Erythroblast (primary cell): ENCODE results near the gene KCNMB4.
"Not testable (repeated sequence)": the region's sequence is repeated elsewhere in the genome, so short reads cannot be mapped to it uniquely, and the experiment has no call there.

Source experiments
- DNase-seq, 2 experiments: peaks; one replicate each; lab custom pipeline; 2025; lab: John Stamatoyannopoulos, UW
- GATA1 ChIP-seq: IDR thresholded peaks from 2 replicates; pipeline ENCODE4 v1.6.1; 2011; ENCODE audit warnings: low read depth, mild to moderate bottlenecking, control low read depth, low read length, moderate library complexity
- POLR2A ChIP-seq: IDR thresholded peaks from 2 replicates; pipeline ENCODE4 v1.6.1; 2011; ENCODE audit warnings: mild to moderate bottlenecking, low read length

The KCNMB4 gene

DNA sequence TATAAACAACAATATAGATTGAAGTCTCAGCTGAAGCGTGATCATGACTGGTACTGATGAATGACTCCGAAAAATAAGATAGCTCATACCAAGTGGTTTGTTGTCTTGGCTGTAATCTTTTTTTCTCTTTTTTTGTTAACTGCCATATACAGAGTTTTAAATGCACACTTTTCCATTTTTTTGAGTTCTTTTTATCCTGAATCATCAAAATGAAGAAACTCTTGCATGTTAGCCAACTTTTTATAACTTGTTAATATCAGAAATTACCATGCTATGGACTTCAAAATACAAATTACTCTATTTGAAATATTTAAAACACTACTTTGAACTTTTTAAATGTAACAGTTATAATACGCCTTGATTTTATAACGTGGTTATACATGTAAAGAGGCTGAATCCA is 10.1 kb upstream of the KCNMB4 start:
- no peak for DNase-seq
- TF ChIP-seq POLR2A (no peak), GATA1 (no peak)

GRCh38 chr12:70359458-70360197 is 6.5 kb upstream of the KCNMB4 start:
- TF ChIP-seq GATA1 (no peak), POLR2A (no peak)
- no peak for DNase-seq

DNA sequence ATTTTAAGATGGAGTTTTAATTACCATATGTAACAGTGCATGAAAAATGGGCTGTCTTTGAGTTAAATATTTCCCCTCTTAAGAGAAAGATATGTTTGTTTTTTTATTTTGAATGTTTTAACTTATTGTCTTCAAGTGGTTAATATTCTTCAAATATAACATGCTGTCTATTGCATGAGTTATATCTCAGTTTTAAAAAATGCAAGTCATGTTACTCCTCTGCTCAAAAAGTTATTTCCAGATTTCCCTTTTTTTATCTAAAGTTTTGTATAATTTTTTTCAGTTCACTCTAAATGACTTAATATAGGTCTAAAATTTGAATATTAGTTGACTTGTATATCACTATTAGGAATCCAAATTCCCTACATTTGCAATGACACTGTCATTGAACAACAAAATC is 5.9 kb upstream of the KCNMB4 start:
- DNase-seq = no peak
- TF ChIP-seq GATA1 (no peak), POLR2A (no peak)

GRCh38 chr12:70364695-70365397 is 1.2 kb upstream of the KCNMB4 start:
- DNase-seq = no peak
- no peak for TF ChIP-seq POLR2A
- no peak for TF ChIP-seq GATA1

DNA sequence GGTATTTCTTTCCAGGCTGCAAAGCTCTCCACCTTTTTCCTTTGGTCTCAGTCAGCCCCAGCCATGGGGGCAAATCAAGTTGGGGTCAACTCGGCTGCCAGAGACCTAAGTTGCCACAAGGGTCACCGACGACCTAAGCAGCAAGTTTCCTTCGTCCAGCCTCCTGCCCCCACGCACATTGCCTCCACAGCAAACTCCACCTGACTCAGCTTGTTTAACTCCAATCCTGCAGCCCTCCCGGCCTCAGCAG is 767 bp upstream of the KCNMB4 start:
- no peak for DNase-seq
- TF ChIP-seq GATA1 (no peak), POLR2A (no peak)

DNA sequence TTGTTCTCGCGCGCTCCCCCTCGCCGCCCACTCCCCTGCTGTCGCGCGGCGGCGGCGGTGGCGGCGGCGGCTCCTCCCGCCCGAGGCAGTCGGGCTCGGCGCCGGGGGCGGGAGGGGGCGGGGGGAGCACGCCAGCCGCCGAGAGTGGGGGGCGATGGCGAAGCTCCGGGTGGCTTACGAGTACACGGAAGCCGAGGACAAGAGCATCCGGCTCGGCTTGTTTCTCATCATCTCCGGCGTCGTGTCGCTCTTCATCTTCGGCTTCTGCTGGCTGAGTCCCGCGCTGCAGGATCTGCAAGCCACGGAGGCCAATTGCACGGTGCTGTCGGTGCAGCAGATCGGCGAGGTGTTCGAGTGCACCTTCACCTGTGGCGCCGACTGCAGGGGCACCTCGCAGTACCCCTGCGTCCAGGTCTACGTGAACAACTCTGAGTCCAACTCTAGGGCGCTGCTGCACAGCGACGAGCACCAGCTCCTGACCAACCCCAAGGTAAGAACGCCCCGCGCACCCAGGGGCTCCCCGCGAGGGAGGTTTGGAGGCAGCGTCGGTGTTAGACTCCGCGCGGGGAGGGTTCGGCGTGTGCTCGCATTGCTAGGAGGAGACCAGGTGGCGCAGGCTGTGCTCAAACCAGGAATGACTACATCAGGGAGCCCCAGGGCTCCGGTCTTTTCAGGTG is 629 bp downstream of the KCNMB4 start:
- TF ChIP-seq POLR2A (no peak), GATA1 (no peak)
- peak; percentile 46 to 50 for DNase-seq

- TF ChIP-seq POLR2A = no peak
- no peak for TF ChIP-seq GATA1
- DNase-seq = no peak
Measured at GRCh38 chr12:70367258-70368141, 1.4 kb downstream of the KCNMB4 start.

- DNase-seq = no peak
Measured at GRCh38 chr12:70372881-70373280, 6.8 kb downstream of the KCNMB4 start.

DNA sequence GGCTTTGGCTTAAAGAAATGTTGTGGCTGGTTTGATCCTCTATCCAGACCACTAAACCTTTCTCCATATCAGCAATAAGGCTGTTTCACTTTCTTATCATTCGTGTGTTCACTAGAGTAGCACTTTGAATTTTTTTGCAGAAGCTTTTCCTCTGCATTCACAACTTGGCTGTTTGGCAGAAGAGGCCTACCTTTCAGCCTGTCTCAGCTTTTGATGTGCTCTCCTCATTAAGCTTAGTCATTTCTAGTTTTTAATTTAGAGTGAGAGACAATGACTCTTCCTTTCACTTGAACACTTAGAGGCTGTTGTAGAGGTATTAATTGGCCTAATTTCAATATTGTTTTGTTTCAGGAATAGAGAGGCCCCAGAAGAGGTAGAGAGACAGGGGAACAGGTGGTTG is 13.8 kb downstream of the KCNMB4 start:
- no peak for TF ChIP-seq POLR2A
- TF ChIP-seq GATA1 = no peak
- DNase-seq = no peak

More at GRCh38 chr12:70372881-70373280, 6.8 kb downstream of the KCNMB4 start:
- TF ChIP-seq POLR2A (no peak), GATA1 (no peak)

DNA sequence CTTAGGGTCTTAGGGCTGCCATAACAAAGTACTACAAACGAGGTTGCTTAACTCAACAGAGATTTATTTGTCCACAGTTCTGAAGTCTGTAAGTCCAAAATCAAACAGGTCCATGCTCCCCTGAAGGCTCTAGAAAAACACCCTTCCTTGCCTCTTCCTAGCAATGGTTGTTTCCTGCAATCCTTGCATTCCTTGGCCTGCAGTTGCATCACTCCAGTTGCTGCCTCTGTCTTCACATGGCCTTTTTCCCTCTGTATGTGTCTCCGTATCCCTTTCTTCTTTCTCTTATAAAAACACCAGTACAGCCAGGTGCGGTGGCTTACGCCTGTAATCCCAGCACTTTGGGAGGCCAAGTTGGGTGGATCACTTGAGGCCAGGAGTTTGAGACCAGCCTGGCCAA is 17.4 kb downstream of the KCNMB4 start:
- TF ChIP-seq POLR2A (no peak), GATA1 (no peak)
- DNase-seq = no peak

DNA sequence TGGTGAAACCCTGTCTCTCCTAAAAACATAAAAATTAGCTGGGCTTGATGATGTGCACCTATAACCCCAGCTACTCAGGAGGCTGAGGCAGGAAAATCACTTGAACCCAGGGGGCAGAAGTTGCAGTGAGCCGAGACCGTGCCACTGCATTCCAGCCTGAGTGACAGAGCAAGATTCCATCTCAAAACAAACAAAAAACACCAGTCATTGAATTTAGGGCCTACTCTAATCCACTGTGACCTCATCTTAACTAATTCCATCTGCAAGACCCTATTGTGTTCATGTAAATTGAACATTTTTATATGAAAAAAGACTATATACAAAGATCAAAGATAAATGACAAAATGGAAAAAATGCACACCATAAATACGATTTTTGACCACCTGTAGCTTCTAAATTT is 17.8 kb downstream of the KCNMB4 start:
- DNase-seq = no peak
- no peak for TF ChIP-seq POLR2A
- TF ChIP-seq GATA1 = no peak

GRCh38 chr12:70386771-70387170 is 20.7 kb downstream of the KCNMB4 start:
- DNase-seq = no peak
- TF ChIP-seq GATA1 = no peak

- DNase-seq = no peak
- TF ChIP-seq POLR2A = no peak
- no peak for TF ChIP-seq GATA1
Measured at GRCh38 chr12:70389678-70390077, 23.6 kb downstream of the KCNMB4 start.

GRCh38 chr12:70392631-70393030 is 26.5 kb downstream of the KCNMB4 start:
- DNase-seq = not testable (repeated sequence)
